Stomach (tissue), 4 donors: Measurements from ENCODE around the gene LITAF.

Source experiments
- CTCF ChIP-seq, 7 experiments: fragments of 450-650 bp in 4 of 7; fragments of 200-600 bp in 3 of 7; sonication (generic) in 3 of 7; IDR thresholded peaks; one replicate each; pipeline ENCODE4 v1.5.1; 2016 to 2019; ENCODE audit warnings: antibody characterized with exemption in 7 of 7, control low read depth in 2 of 7, mild to moderate bottlenecking in 1 of 7
- POLR2AphosphoS5 ChIP-seq, 3 donors: sonication (generic); formaldehyde crosslinking; IDR thresholded peaks; one replicate each; pipeline ENCODE4 v1.6.1; 2016; ENCODE audit warnings: antibody characterized with exemption in 3 of 3

DNA sequence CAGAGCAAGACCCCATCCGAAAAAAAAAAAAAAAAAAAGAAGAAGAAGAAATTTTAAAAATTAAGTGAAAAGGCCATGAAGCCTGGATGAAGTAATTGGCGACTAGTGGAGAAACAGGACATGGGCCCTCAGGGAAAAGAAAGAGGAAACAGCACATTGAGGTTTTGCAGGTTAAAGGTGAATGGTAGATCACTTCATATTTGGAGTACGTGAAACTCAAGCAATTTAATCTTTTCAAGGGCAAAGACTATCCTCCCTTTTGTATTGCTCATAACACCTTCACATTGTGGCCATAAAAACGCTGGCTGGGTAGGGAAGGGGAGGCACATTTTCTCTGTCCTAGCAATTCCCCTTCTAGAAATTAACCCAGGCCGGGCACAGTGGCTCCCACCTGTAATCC lies 53.1 kb downstream of the LITAF start:
- TF ChIP-seq CTCF (IDR thresholded peaks at IDR 0.05) = no peak
- no peak for TF ChIP-seq POLR2AphosphoS5 (IDR thresholded peaks at IDR 0.05)
